ENCODE data around the gene RALBP1.

GRCh38 chr18:9578306-9578705 is 103.0 kb downstream of the RALBP1 start:
- no peak for TF ChIP-seq CTCF (IDR thresholded peaks at IDR 0.05)
- no peak for TF ChIP-seq POLR2A (IDR thresholded peaks at IDR 0.05)

All from Peyer's patch (tissue), 4 donors.